ENCODE results near the gene CHAF1A. TPM values are rescaled to one million over a fixed set of nuclear protein-coding genes. Genes with fewer than 3 reads are reported as not detected.

The CHAF1A gene
- total RNA-seq, 1 experiment from 2014 or later, result 161 TPM

DNA sequence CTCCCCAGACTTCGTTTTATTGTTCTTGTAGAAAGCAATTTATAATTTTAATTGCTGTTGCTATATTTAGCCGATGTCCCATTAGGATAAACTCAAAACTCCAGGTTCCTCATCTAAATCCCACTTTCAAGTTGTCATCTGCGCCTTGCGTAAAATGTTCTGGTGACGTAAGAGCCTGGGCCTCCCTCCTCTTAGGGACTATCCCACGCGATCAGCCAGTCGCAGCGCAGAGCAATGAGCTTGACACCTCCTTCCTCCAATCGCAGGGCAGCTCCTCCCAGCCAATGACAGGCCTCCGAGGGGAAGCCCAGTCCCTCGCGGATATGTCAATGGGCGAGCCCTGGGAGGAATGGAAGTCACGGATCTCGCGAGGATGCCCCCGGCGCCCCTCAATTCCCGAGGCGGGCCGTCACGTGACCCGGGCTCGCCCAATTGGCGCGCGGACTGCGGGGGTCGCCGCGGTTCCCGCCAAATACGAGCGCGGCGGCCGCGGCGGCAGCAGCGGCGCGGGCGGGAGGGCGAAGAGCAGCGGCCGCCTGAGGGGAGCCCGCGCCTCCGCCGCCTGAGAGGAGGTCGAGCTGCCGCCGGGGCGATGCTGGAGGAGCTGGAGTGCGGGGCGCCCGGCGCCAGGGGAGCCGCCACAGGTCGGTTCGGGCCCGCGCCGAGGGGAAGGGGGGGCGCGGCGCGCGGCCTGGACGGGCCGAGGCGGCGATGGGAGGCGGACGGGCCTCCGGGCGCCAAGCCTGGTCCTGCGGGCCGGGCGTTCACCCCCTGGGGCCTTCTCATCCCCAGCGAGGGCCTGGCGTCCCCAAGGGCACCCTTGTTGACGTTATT lies at the start of gene CHAF1A (continued):
- TF ChIP-seq, protein P1, sequence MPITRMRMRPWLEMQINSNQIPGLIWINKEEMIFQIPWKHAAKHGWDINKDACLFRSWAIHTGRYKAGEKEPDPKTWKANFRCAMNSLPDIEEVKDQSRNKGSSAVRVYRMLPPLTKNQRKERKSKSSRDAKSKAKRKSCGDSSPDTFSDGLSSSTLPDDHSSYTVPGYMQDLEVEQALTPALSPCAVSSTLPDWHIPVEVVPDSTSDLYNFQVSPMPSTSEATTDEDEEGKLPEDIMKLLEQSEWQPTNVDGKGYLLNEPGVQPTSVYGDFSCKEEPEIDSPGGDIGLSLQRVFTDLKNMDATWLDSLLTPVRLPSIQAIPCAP (CRISPR knock-in tag; IDR thresholded peaks at IDR 0.05), result no peak
- TF ChIP-seq ZNF263 (CRISPR knock-in tag; IDR thresholded peaks at IDR 0.05; ENCODE audit: low read depth), result no peak
- TF ChIP-seq, protein P2, sequence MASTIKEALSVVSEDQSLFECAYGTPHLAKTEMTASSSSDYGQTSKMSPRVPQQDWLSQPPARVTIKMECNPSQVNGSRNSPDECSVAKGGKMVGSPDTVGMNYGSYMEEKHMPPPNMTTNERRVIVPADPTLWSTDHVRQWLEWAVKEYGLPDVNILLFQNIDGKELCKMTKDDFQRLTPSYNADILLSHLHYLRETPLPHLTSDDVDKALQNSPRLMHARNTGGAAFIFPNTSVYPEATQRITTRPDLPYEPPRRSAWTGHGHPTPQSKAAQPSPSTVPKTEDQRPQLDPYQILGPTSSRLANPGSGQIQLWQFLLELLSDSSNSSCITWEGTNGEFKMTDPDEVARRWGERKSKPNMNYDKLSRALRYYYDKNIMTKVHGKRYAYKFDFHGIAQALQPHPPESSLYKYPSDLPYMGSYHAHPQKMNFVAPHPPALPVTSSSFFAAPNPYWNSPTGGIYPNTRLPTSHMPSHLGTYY (CRISPR knock-in tag; IDR thresholded peaks at IDR 0.05), result no peak
- TF ChIP-seq, protein P3, sequence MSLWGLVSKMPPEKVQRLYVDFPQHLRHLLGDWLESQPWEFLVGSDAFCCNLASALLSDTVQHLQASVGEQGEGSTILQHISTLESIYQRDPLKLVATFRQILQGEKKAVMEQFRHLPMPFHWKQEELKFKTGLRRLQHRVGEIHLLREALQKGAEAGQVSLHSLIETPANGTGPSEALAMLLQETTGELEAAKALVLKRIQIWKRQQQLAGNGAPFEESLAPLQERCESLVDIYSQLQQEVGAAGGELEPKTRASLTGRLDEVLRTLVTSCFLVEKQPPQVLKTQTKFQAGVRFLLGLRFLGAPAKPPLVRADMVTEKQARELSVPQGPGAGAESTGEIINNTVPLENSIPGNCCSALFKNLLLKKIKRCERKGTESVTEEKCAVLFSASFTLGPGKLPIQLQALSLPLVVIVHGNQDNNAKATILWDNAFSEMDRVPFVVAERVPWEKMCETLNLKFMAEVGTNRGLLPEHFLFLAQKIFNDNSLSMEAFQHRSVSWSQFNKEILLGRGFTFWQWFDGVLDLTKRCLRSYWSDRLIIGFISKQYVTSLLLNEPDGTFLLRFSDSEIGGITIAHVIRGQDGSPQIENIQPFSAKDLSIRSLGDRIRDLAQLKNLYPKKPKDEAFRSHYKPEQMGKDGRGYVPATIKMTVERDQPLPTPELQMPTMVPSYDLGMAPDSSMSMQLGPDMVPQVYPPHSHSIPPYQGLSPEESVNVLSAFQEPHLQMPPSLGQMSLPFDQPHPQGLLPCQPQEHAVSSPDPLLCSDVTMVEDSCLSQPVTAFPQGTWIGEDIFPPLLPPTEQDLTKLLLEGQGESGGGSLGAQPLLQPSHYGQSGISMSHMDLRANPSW (CRISPR knock-in tag; conservative IDR thresholded peaks at IDR 0.05; ENCODE audit: low read depth), result no peak
- TF ChIP-seq, protein P4, sequence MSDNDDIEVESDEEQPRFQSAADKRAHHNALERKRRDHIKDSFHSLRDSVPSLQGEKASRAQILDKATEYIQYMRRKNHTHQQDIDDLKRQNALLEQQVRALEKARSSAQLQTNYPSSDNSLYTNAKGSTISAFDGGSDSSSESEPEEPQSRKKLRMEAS (CRISPR knock-in tag; IDR thresholded peaks at IDR 0.05), result peak; percentile 80; the same call in 1 of the 2 replicates
- TF ChIP-seq, protein P5, sequence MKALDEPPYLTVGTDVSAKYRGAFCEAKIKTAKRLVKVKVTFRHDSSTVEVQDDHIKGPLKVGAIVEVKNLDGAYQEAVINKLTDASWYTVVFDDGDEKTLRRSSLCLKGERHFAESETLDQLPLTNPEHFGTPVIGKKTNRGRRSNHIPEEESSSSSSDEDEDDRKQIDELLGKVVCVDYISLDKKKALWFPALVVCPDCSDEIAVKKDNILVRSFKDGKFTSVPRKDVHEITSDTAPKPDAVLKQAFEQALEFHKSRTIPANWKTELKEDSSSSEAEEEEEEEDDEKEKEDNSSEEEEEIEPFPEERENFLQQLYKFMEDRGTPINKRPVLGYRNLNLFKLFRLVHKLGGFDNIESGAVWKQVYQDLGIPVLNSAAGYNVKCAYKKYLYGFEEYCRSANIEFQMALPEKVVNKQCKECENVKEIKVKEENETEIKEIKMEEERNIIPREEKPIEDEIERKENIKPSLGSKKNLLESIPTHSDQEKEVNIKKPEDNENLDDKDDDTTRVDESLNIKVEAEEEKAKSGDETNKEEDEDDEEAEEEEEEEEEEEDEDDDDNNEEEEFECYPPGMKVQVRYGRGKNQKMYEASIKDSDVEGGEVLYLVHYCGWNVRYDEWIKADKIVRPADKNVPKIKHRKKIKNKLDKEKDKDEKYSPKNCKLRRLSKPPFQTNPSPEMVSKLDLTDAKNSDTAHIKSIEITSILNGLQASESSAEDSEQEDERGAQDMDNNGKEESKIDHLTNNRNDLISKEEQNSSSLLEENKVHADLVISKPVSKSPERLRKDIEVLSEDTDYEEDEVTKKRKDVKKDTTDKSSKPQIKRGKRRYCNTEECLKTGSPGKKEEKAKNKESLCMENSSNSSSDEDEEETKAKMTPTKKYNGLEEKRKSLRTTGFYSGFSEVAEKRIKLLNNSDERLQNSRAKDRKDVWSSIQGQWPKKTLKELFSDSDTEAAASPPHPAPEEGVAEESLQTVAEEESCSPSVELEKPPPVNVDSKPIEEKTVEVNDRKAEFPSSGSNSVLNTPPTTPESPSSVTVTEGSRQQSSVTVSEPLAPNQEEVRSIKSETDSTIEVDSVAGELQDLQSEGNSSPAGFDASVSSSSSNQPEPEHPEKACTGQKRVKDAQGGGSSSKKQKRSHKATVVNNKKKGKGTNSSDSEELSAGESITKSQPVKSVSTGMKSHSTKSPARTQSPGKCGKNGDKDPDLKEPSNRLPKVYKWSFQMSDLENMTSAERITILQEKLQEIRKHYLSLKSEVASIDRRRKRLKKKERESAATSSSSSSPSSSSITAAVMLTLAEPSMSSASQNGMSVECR (CRISPR knock-in tag; IDR thresholded peaks at IDR 0.05; ENCODE audit: borderline replicate concordance), result no peak
- TF ChIP-seq NFATC4 (CRISPR knock-in tag; IDR thresholded peaks at IDR 0.05), result no peak

DNA sequence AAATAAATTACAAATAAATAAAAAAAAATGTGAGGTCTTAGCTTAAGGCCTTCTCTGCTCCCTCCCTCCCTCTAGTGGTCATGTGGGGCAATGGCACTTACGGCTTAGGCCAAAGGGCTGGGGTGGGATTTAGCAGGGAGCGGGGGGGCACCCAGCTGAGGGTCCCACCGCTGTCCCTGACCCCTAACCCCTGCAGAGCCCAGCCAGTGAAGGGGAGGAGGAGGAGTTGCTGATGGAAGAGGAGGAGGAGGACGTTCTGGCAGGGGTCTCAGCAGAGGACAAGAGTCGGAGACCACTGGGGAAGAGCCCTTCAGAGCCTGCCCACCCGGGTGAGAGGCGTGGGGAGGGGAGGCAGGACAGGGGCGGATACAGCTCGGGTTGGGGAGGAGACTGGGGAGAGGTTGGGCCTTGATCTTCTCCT lies 49.7 kb upstream of the CHAF1A start:
- Mint-ChIP-seq H3K4me3 (no peak overlapping the region), H3K27me3 (ENCODE audit: low read depth) (no peaks in the 10 kb centered on the region), H3K9me3 (no peaks in the 10 kb centered on the region), H3K4me1 (no peaks in the 10 kb centered on the region), H3K27ac (no peak overlapping the region), H3K36me3 (peaks cover 5% of the 10 kb centered on the region)
- POLR2A ChIA-PET, result interaction anchor here (0.8 to 1.6 kb wide), 2 partner anchors 9 to 86 kb away, joined by 5 to 12 read pairs; partner anchors contain the start of gene MPND
- DNase-seq (ENCODE audit: low spot score) (peak; percentile 78), ATAC-seq (peak; percentile 84)
- CTCF ChIA-PET, result interaction anchor here (0.5 to 4.2 kb wide), 56 partner anchors 8 to 679 kb away, joined by 3 to 187 read pairs (median 5); partner anchors contain the start of genes CHAF1A, FSD1, HDGFL2 and MPND
- TF ChIP-seq, protein P6, sequence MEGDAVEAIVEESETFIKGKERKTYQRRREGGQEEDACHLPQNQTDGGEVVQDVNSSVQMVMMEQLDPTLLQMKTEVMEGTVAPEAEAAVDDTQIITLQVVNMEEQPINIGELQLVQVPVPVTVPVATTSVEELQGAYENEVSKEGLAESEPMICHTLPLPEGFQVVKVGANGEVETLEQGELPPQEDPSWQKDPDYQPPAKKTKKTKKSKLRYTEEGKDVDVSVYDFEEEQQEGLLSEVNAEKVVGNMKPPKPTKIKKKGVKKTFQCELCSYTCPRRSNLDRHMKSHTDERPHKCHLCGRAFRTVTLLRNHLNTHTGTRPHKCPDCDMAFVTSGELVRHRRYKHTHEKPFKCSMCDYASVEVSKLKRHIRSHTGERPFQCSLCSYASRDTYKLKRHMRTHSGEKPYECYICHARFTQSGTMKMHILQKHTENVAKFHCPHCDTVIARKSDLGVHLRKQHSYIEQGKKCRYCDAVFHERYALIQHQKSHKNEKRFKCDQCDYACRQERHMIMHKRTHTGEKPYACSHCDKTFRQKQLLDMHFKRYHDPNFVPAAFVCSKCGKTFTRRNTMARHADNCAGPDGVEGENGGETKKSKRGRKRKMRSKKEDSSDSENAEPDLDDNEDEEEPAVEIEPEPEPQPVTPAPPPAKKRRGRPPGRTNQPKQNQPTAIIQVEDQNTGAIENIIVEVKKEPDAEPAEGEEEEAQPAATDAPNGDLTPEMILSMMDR (IDR thresholded peaks at IDR 0.05), result peak; percentile 77
- TF ChIP-seq, protein P7, sequence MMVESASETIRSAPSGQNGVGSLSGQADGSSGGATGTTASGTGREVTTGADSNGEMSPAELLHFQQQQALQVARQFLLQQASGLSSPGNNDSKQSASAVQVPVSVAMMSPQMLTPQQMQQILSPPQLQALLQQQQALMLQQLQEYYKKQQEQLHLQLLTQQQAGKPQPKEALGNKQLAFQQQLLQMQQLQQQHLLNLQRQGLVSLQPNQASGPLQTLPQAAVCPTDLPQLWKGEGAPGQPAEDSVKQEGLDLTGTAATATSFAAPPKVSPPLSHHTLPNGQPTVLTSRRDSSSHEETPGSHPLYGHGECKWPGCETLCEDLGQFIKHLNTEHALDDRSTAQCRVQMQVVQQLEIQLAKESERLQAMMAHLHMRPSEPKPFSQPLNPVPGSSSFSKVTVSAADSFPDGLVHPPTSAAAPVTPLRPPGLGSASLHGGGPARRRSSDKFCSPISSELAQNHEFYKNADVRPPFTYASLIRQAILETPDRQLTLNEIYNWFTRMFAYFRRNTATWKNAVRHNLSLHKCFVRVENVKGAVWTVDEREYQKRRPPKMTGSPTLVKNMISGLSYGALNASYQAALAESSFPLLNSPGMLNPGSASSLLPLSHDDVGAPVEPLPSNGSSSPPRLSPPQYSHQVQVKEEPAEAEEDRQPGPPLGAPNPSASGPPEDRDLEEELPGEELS (CRISPR knock-in tag; IDR thresholded peaks at IDR 0.05), result no peak
- TF ChIP-seq, protein P8, sequence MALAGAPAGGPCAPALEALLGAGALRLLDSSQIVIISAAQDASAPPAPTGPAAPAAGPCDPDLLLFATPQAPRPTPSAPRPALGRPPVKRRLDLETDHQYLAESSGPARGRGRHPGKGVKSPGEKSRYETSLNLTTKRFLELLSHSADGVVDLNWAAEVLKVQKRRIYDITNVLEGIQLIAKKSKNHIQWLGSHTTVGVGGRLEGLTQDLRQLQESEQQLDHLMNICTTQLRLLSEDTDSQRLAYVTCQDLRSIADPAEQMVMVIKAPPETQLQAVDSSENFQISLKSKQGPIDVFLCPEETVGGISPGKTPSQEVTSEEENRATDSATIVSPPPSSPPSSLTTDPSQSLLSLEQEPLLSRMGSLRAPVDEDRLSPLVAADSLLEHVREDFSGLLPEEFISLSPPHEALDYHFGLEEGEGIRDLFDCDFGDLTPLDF (CRISPR knock-in tag; IDR thresholded peaks at IDR 0.05), result no peak
